ENCODE measurements around the gene TEX19. TPM values are rescaled to one million over a fixed set of nuclear protein-coding genes. Genes with fewer than 3 reads are reported as not detected.
A peak's percentile ranks its signal among the peaks of the same experiment; 100 is the strongest.
"Not testable (repeated sequence)": the region's sequence is repeated elsewhere in the genome, so short reads cannot be mapped to it uniquely, and the experiment has no call there.

The TEX19 gene
- total RNA-seq, 1 experiment from 2014 or later, result 0.21 TPM

- peak overlapping the region; percentile 62 for H3K27ac ChIP-seq (ENCODE audit: low read length)
- no peak for ATAC-seq
- peak overlapping the region; percentile 9 to 37; a peak in 3 of 4 replicates for H3K4me3 ChIP-seq (ENCODE audit: low read depth in 2 of 2, low read length in 2 of 2)
- BruUV-seq (replicated peaks), result no TSS peak
- H3K9me3 ChIP-seq (ENCODE audit: control insufficient read depth, insufficient read depth, low read depth, low read length), result no peaks in the 10 kb centered on the region
- no peak for DNase-seq (ENCODE audit: low read depth, low spot score)
- peaks cover 36% of the 10 kb centered on the region for H3K4me1 ChIP-seq (ENCODE audit: control insufficient read depth, insufficient read depth, low read length)
- ChIA-PET CTCF (interaction anchor here (0.9 kb wide), 1 partner anchor 121 kb away, joined by 4 read pairs; no protein-coding TSS in a partner anchor), POLR2A (interaction anchor here (0.7 kb wide), 1 partner anchor 98 kb away, joined by 4 read pairs; no protein-coding TSS in a partner anchor)
- intact Hi-C loops (cut with micrococcal nuclease; ENCODE audit: unreplicated experiment), result no loop called here
- TF ChIP-seq TCF7L2 (IDR thresholded peaks at IDR 0.05; ENCODE audit: low read depth, low read length) (no peak), POLR2AphosphoS5 (IDR thresholded peaks at IDR 0.05; ENCODE audit: low read depth, low read length) (no peak), CTCF (IDR thresholded peaks at IDR 0.05) (no peak), SIN3A (IDR thresholded peaks at IDR 0.05; ENCODE audit: borderline replicate concordance, insufficient read depth, low read depth, low read length) (no peak)
- TF ChIP-seq, protein P1, sequence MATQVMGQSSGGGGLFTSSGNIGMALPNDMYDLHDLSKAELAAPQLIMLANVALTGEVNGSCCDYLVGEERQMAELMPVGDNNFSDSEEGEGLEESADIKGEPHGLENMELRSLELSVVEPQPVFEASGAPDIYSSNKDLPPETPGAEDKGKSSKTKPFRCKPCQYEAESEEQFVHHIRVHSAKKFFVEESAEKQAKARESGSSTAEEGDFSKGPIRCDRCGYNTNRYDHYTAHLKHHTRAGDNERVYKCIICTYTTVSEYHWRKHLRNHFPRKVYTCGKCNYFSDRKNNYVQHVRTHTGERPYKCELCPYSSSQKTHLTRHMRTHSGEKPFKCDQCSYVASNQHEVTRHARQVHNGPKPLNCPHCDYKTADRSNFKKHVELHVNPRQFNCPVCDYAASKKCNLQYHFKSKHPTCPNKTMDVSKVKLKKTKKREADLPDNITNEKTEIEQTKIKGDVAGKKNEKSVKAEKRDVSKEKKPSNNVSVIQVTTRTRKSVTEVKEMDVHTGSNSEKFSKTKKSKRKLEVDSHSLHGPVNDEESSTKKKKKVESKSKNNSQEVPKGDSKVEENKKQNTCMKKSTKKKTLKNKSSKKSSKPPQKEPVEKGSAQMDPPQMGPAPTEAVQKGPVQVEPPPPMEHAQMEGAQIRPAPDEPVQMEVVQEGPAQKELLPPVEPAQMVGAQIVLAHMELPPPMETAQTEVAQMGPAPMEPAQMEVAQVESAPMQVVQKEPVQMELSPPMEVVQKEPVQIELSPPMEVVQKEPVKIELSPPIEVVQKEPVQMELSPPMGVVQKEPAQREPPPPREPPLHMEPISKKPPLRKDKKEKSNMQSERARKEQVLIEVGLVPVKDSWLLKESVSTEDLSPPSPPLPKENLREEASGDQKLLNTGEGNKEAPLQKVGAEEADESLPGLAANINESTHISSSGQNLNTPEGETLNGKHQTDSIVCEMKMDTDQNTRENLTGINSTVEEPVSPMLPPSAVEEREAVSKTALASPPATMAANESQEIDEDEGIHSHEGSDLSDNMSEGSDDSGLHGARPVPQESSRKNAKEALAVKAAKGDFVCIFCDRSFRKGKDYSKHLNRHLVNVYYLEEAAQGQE (IDR thresholded peaks at IDR 0.05; ENCODE audit: insufficient read depth in 1 of 2, low read depth in 2 of 2, low read length in 1 of 2), result no peak
- no peaks in the 10 kb centered on the region for H3K36me3 ChIP-seq (ENCODE audit: control insufficient read depth, insufficient read depth, low read length)
- no peaks in the 10 kb centered on the region for H3K27me3 ChIP-seq (ENCODE audit: control insufficient read depth, insufficient read depth, low read length)
- in situ Hi-C loops (cut with HindIII; ENCODE audit: low pct_unique_long_range_greater_than_20kb, low sequenced_read_pairs), result no loop called here
These were observed 22.0 kb downstream of the TEX19 start for GRCh38 chr17:82380860-82381702.

DNA sequence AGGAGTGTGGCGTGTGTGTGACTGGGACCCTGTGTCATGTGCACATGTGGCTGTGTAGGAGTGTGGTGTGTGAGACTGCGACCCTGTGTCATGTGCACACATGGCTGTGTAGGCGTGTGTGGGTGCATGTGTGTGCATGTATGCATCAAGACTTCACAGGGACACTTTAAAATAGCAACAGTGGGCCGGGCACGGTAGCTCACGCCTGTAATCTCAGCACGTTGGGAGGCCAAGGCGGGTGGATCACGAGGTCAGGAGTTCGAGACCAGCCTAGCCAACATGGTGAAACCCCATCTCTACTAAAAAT is 22.6 kb downstream of the TEX19 start:
- peak overlapping the region; percentile 62 for H3K27ac ChIP-seq (ENCODE audit: low read length)
- DNase-seq (ENCODE audit: low read depth, low spot score); BruUV-seq (replicated peaks); ATAC-seq; H3K36me3 ChIP-seq (ENCODE audit: control insufficient read depth, insufficient read depth, low read length); intact Hi-C loops (cut with micrococcal nuclease; ENCODE audit: unreplicated experiment); H3K9me3 ChIP-seq (ENCODE audit: control insufficient read depth, insufficient read depth, low read depth, low read length); in situ Hi-C loops (cut with HindIII; ENCODE audit: low pct_unique_long_range_greater_than_20kb, low sequenced_read_pairs); H3K27me3 ChIP-seq (ENCODE audit: control insufficient read depth, insufficient read depth, low read length); H3K4me3 ChIP-seq (ENCODE audit: low read depth in 2 of 2, low read length in 2 of 2); POLR2A ChIA-PET: not testable (repeated sequence)
- H3K4me1 ChIP-seq (ENCODE audit: control insufficient read depth, insufficient read depth, low read length), result peaks cover 41% of the 10 kb centered on the region
- CTCF ChIA-PET, result interaction anchor here (0.6 kb wide), 1 partner anchor 36 kb away, joined by 3 read pairs; no protein-coding TSS in a partner anchor

DNA sequence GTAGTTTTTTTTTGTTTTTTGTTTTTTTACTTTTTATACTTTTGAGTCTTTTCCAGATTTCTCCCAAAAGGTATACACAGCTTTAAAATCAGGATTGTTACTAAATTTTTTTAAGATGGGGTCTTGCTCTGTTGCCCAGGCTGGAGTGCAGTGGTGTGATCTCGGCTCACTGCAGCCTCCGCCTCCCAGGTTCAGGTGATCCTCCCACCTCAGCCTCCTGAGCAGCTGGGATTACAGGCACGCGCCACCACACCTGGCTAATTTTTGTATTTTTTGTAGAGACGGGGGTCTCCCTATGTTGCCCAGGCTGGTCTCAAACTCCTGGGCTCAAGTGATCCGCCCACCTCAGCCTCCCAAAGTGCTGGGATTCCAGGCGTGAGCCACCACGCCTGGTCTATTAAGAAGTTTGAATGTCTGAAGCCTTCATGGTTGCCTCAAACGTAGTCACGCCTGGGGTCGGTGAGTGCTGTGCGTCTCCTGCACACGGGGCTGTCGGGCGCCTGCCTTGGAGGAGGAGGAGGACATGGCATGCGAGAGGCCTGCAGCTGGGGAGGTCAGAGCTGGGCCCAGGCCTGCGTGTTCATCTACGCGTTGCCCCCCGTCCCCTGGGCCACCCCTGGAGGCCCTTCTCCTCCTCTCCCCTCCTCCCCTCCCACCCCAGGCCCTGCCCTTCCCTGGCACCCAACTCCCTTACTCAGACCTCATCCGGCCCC is 23.3 kb downstream of the TEX19 start:
- H3K27me3 ChIP-seq (ENCODE audit: control insufficient read depth, insufficient read depth, low read length); POLR2A ChIA-PET; BruUV-seq (replicated peaks); DNase-seq (ENCODE audit: low read depth, low spot score); intact Hi-C loops (cut with micrococcal nuclease; ENCODE audit: unreplicated experiment); H3K9me3 ChIP-seq (ENCODE audit: control insufficient read depth, insufficient read depth, low read depth, low read length); in situ Hi-C loops (cut with HindIII; ENCODE audit: low pct_unique_long_range_greater_than_20kb, low sequenced_read_pairs); ATAC-seq; H3K27ac ChIP-seq (ENCODE audit: low read length); H3K36me3 ChIP-seq (ENCODE audit: control insufficient read depth, insufficient read depth, low read length); H3K4me3 ChIP-seq (ENCODE audit: low read depth in 2 of 2, low read length in 2 of 2): not testable (repeated sequence)
- CTCF ChIA-PET, result interaction anchor here (0.6 kb wide), 1 partner anchor 35 kb away, joined by 3 read pairs; no protein-coding TSS in a partner anchor
- H3K4me1 ChIP-seq (ENCODE audit: control insufficient read depth, insufficient read depth, low read length), result peaks cover 49% of the 10 kb centered on the region
